HG03135 (cell line): ENCODE data around the gene USP36.
A peak's percentile ranks its signal among the peaks of the same experiment; 100 is the strongest.
"Not testable (repeated sequence)": the region's sequence is repeated elsewhere in the genome, so short reads cannot be mapped to it uniquely, and the experiment has no call there.

Experiments
- ATAC-seq: cut with Tn5 transposase; IDR thresholded peaks from one replicate; pipeline ENCODE4 v1.9.1; 2021; ENCODE audit warnings: mild to moderate bottlenecking, moderate library complexity; ENCODE audit not compliant: unreplicated experiment

USP36 gene

GRCh38 chr17:78872486-78872885 lies 31.9 kb upstream of the USP36 start:
- ATAC-seq: no peak

DNA sequence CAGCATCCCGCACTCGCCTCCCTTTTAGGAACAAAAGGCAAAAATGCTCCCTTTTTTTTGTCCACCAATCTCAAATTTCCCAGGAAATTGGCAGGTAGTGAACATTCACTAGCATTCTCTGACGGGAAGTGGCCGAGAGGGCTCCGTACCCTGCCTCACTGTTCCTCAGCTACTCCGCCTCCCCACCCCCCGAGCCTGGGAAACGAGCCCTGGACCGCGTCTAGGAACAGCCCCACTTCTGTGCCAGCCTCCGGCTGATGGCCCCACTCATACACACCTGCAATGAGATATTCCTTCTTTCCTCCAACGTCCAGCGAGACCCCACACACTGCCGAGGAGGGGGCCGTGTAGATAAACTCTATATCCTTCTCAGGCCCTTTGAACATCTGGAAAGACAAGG lies 30.0 kb upstream of the USP36 start:
- no peak for ATAC-seq

GRCh38 chr17:78868391-78868790 lies 27.8 kb upstream of the USP36 start:
- no peak for ATAC-seq

DNA sequence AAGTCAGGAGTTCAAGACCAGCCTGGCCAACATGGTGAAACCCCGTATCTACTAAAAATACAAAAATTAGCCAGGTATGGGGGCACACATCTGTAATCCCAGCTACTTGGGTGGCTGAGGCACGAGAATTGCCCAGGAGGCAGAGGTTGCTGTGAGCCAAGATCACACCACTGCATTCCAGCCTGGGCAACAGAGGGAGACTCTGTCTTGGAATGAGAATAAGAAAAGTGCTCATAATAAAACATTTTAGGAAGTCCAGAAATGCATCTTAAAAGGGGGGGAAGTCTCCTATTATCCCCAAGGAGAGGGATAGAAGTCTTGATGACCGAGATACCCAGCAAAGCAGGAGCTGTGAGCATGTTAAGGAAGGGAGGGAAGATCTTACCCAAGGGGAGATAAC lies 26.4 kb upstream of the USP36 start:
- ATAC-seq: not testable (repeated sequence)

DNA sequence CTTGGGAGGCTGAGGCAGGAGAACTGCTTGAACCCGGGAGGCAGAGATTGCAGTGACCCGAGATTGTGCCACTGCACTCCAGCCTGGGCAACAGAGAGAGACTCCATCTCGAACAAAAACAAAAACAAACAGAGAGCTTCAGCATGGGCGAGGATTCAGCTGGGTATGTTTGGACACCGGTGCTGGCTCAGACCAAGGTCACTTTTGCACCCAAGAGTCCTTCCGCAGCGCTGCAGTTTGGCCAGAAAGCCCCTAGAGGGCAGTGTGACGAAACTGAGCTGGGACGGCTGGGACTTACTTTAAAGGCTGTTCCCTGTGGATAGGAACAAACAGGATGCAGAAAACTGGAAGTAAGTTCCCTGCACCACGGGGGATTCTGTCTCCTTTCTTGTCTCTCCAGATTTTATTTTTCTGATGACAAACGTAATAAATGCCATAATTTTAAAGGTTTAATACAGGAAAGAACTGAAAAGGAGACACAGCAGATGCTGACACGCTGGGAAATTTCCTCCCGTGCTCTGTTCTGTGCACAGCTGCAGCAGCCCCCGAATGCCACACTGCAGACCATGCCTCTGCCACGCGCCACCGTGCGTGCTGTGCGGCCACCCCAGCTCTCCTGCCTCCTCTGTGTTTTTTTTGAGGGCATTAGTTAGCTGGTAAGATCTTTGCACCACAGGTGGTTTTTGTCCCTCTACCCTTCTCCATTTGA lies 25.2 kb upstream of the USP36 start:
- ATAC-seq: no peak

- no peak for ATAC-seq
Measured at GRCh38 chr17:78864117-78864516, 23.5 kb upstream of the USP36 start.

- ATAC-seq: no peak
Measured at GRCh38 chr17:78862073-78863023, 21.7 kb upstream of the USP36 start.

- ATAC-seq: no peak
Measured at GRCh38 chr17:78861229-78861628, 20.6 kb upstream of the USP36 start.

DNA sequence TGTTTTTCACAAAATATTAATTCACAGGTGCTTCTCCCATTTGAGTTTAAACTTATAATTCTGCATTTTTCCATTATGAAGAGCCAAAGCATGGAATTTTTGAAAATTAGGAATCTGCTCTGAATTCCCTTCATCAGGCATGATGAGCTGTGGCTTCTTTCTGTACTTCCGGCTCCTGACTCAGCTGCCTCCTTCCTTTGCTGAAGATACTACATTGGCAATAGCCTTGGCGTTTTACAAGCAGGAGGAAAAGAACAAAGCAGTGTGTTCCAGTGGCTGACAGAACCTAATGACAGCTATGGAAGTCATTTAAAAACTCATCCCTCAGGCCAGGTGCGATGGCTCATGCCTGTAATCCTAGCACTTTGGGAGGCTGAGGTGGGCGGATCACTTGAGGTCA lies 18.4 kb upstream of the USP36 start:
- no peak for ATAC-seq

DNA sequence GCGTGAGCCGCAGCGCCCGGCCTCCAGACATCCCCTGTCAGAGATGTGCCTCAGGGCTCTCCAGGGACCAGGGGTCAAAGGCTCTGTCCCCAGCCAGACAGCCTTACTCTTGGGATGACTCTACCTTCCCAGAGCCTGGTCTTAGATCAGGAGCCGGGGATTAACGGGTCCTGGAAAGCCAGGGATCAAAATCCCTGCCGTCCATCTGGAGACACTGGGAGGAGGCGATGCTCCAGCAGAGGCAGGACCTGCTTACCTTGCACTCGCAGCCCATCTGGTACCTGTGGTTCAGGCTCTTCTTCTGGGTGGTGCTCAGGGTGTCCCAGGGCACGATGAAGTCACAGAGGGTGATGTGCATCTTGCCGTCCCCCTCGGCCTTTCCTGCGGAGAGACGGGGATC lies 16.7 kb upstream of the USP36 start:
- no peak for ATAC-seq

- no peak for ATAC-seq
Measured at GRCh38 chr17:78855561-78856165, 15.0 kb upstream of the USP36 start.

DNA sequence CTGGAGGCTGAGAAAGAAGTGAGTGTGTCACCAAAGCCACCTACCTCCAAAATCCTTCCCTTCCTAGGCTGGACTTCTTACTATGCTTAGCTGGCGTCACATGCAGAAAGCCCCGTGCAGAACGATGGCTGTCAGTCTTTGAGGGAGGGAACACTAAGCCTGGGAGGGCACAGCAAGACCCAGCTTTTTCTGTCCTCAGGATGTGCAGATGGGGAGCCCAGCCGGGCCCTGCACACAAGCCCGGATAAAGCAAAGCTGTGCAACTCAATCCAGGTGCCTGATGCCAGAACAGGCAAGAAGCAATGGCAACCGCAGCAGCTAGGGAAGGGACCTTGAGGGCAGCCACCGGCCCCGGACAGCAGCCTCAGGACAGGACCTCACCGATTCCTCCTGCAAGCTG lies 13.9 kb upstream of the USP36 start:
- no peak for ATAC-seq

- no peak for ATAC-seq
Measured at GRCh38 chr17:78853926-78854394, 13.3 kb upstream of the USP36 start.

DNA sequence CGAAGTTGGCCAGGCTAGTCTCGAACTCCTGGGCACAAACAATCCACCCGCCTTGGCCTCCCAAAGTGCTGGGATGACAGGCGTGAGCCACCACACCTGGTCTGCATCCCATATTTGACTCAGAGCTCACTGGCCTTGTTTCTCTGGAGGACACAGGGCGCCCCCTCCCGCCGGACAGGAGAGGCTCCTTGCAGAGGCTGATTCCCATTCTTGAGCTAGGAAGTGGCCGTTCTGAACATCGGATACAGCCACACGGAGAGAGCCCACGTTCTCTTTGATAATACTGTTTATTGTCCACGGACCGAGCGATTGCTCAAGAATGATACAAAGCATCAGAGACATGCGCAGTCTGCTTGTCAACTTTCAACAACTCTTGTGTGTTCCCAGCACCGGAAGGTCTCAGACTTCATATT lies 12.1 kb upstream of the USP36 start:
- no peak for ATAC-seq

- no peak for ATAC-seq
Measured at GRCh38 chr17:78849026-78849425, 8.4 kb upstream of the USP36 start.

- ATAC-seq: no peak
Measured at GRCh38 chr17:78847052-78847451, 6.4 kb upstream of the USP36 start.

GRCh38 chr17:78844301-78845005 lies 3.8 kb upstream of the USP36 start:
- ATAC-seq: no peak

GRCh38 chr17:78842881-78843565 lies 2.4 kb upstream of the USP36 start:
- ATAC-seq: no peak

- ATAC-seq: no peak
Measured at GRCh38 chr17:78840530-78840779, 159 bp downstream of the USP36 start.

DNA sequence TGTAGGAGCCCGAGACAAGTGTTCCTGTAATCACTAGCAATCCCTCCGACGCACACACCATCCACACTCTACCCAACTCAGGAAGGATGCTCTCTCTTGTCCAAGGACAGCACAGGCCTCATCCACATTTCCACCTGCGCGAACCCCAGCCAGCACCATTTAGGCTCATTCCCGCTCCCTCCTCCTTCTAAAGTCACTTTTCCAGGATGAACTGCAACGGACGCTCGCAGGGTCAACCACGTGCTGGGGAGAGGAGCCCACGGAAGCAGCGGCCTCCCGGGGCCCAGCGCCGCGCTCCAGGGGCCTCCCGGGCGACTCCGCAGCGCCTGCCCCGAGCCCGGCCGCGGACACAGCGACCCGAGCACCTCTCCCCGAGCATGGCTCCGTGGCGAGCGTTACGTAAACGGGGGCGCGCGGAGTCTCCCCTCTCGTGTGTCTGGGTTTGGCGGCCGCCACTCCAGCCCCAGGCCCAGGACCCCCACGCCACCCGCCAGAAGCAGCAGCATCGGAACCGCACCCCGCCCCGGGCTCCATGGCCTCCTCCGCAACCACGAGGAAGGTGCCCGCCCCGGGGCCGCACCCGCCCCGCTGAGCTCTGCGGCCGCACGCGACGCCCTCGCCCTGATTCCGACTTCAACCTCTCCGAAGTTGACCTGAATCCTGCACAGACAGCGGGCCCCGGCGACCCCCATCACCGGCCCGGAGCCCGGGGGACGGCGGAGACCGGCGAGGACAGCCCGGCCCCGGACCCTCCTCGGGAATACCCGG lies 668 bp downstream of the USP36 start:
- ATAC-seq: peak; percentile 26
